Esophagus muscularis mucosa (tissue), 4 donors: Measurements from ENCODE around the gene BFSP1. TPM values are rescaled to one million over a fixed set of nuclear protein-coding genes. Genes with fewer than 3 reads are reported as not detected.

Source experiments
- DNase-seq: peaks from one replicate; pipeline ENCODE4 v3.0.0-alpha.2; 2017; ENCODE audit errors: extremely low spot score
- H3K27ac ChIP-seq, 4 donors: fragments of 200-600 bp; sonication (generic); replicated peaks in 1 of 4; 1 replicate in 3 of 4; 2 replicates in 1 of 4; pipeline ENCODE4 v1.5.1; 2016 to 2019; ENCODE audit warnings: mild to moderate bottlenecking in 1 of 4
- H3K27me3 ChIP-seq, 4 donors: fragments of 200-600 bp; sonication (generic); one replicate each; pipeline versions ENCODE4 v1.5.1 to v1.6.0; 2016 to 2019
- H3K36me3 ChIP-seq, 4 donors: fragments of 200-600 bp; sonication (generic); one replicate each; pipeline ENCODE4 v1.5.1; 2016 to 2019
- H3K4me1 ChIP-seq, 4 donors: fragments of 200-600 bp; sonication (generic); one replicate each; pipeline ENCODE4 v1.5.1; 2016 to 2019
- H3K4me3 ChIP-seq, 4 donors: fragments of 200-600 bp; sonication (generic); 1 replicate in 2 of 4; 2 replicates in 2 of 4; pipeline ENCODE4 v1.5.1; 2016 to 2019; ENCODE audit warnings: mild to moderate bottlenecking in 4 of 4, moderate library complexity in 1 of 4
- H3K9me3 ChIP-seq, 4 donors: fragments of 200-600 bp; sonication (generic); 1 replicate in 3 of 4; 2 replicates in 1 of 4; pipeline ENCODE4 v1.5.1; 2016 to 2019
- CTCF ChIP-seq, 3 experiments: fragments of 200-600 bp in 2 of 3; fragments of 450-650 bp in 1 of 3; sonication (generic) in 2 of 3; IDR thresholded peaks; one replicate each; pipeline ENCODE4 v1.5.1; 2017 to 2019; ENCODE audit warnings: antibody characterized with exemption in 3 of 3, mild to moderate bottlenecking in 2 of 3, moderate library complexity in 1 of 3
- EP300 ChIP-seq: sonication (generic); formaldehyde crosslinking; IDR thresholded peaks from one replicate; pipeline ENCODE4 v1.6.1; 2017; ENCODE audit warnings: antibody characterized with exemption
- POLR2A ChIP-seq: fragments of 450-650 bp; IDR thresholded peaks from one replicate; pipeline ENCODE4 v1.6.1; 2017; ENCODE audit warnings: antibody characterized with exemption, moderate library complexity, mild to moderate bottlenecking, low read depth
- POLR2AphosphoS5 ChIP-seq, 2 donors: sonication (generic); formaldehyde crosslinking; IDR thresholded peaks; one replicate each; pipeline ENCODE4 v1.6.1; 2017; ENCODE audit warnings: antibody characterized with exemption in 2 of 2
- WGBS: methylation state at CpG from one replicate; pipeline ENCODE4 v1.1.5; 2018; 5-methylcytosine and 5-hydroxymethylcytosine counted together
- intact Hi-C: fragments of 100-400 bp; cut with DNase I; formaldehyde crosslinking; loops from one replicate; pipeline ENCODE4 v1.15.1; 2023
- total RNA-seq, 4 donors: library from RNA; depleted of rRNA; stranded (reverse); fragments of >200 nt; gene quantifications; one replicate each; pipeline versions ENCODE4 v1.1.0 to v1.2.1, GENCODE V29; 2016

The BFSP1 gene
- total RNA-seq, 4 donors from 2014 or later, result 2.7 to 7.3 (median 6.4) TPM

DNA sequence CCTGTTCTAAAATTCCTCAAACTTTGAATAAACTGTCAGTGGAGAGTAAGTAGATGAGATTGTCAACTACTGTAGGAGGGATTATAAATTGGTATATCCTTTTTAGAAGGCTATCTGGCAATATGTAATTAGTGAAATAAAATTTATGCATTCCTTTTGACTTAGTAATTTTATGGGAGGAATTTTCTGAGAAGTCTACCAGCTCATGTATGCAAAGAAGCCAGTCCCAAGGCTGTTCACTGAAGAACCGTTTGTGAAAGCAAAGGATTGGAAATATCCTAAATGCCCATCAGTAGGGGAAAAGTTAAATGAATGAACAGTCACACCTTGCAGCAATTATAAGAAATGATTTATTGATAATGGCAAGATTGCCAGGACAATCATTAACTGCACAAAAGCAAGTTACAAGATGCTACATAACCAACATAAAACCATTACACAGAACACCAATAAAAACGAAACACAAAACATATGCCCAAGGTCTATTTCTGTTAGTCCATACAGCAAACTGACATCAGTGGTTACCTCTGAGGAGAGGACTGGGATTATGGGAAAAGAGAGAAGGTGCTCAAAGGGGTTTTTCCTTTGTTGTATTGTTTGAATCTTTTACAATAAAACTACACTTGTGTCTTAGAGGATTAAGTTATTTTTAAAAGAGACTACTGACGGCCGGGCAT lies 34.1 kb upstream of the BFSP1 start:
- Histone ChIP-seq H3K27ac (peak overlapping the region; percentile 94 to 100 (median 100)), H3K4me1 (peaks cover 35 to 83% (median 82%) of the 10 kb centered on the region in 4 donors), H3K9me3 (no peaks in the 10 kb centered on the region), H3K36me3 (no peaks in the 10 kb centered on the region), H3K27me3 (no peaks in the 10 kb centered on the region), H3K4me3 (no peak overlapping the region)
- intact Hi-C loops, result no loop called here
- peak in 1 of 2 donors; percentile 31 for TF ChIP-seq POLR2AphosphoS5 (IDR thresholded peaks at IDR 0.05)
- no peak for TF ChIP-seq CTCF (IDR thresholded peaks at IDR 0.05)
- WGBS, result 69% methylated on average over 4 of the region's 4 CpGs
- no peak for DNase-seq

DNA sequence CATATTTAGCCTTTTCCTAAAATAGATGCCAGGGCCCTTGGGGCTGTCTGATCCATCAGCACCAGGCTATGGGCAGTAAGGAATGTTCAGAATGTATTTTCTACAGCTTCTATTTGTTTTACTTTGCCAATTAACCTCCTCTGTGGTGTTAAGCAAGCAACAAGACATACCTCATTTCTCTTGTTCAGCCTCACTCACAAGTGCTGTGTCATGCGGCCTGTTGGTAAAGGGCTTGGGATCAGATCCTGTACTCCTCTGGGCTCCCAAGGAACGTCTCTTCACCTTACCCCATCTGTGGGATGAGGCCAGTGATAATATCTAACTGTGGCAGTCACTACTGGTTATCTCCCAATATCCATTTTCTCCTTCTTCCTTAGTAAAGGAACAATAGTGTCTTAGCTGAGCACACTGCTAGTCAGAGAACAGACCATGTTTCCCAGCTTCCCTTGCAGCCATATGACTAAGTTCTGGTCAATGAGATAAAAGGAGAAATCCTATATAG lies 31.7 kb upstream of the BFSP1 start:
- intact Hi-C loops, result no loop called here
- no peak for DNase-seq
- no peaks in the 10 kb centered on the region for H3K9me3 ChIP-seq
- peak overlapping the region; percentile 94 to 100 (median 100) for H3K27ac ChIP-seq
- no peaks in the 10 kb centered on the region for H3K36me3 ChIP-seq
- H3K4me3 ChIP-seq, result no peak overlapping the region
- 63% methylated on average over 2 of the region's 2 CpGs for WGBS
- H3K27me3 ChIP-seq, result no peaks in the 10 kb centered on the region
- peak; percentile 84 to 89 for TF ChIP-seq POLR2AphosphoS5 (IDR thresholded peaks at IDR 0.05)
- no peak for TF ChIP-seq CTCF (IDR thresholded peaks at IDR 0.05)
- peak; percentile 81 for TF ChIP-seq EP300
- peaks cover 39 to 100% (median 98%) of the 10 kb centered on the region in 4 donors for H3K4me1 ChIP-seq

- 62% methylated on average over 5 of the region's 5 CpGs for WGBS
- DNase-seq, result no peak
Measured at GRCh38 chr20:17560344-17561074, 29.3 kb upstream of the BFSP1 start.

GRCh38 chr20:17559338-17559737 lies 28.2 kb upstream of the BFSP1 start:
- no peak for TF ChIP-seq POLR2A
- TF ChIP-seq CTCF (IDR thresholded peaks at IDR 0.05), result no peak
- no peak for TF ChIP-seq POLR2AphosphoS5 (IDR thresholded peaks at IDR 0.05)
- no peak for TF ChIP-seq EP300
- 90% methylated on average over 6 of the region's 6 CpGs for WGBS
- no peak for DNase-seq
- H3K27ac ChIP-seq, result peak overlapping the region; percentile 94 to 100 (median 100)
- peak overlapping the region in 1 of 4 donors; percentile 35 for H3K4me3 ChIP-seq
- intact Hi-C loops, result no loop called here
- peaks cover 43 to 96% (median 93%) of the 10 kb centered on the region in 4 donors for H3K4me1 ChIP-seq
- no peaks in the 10 kb centered on the region for H3K36me3 ChIP-seq
- H3K9me3 ChIP-seq, result no peaks in the 10 kb centered on the region
- H3K27me3 ChIP-seq, result no peaks in the 10 kb centered on the region

More at GRCh38 chr20:17560344-17561074, 29.3 kb upstream of the BFSP1 start:
- H3K36me3 ChIP-seq, result no peaks in the 10 kb centered on the region
- no peak overlapping the region for H3K4me3 ChIP-seq
- TF ChIP-seq EP300, result no peak
- TF ChIP-seq POLR2A, result no peak
- no peak for TF ChIP-seq POLR2AphosphoS5 (IDR thresholded peaks at IDR 0.05)
- no peak for TF ChIP-seq CTCF (IDR thresholded peaks at IDR 0.05)
- peaks cover 43 to 99% (median 98%) of the 10 kb centered on the region in 4 donors for H3K4me1 ChIP-seq
- no peaks in the 10 kb centered on the region for H3K9me3 ChIP-seq
- intact Hi-C loops, result no loop called here
- H3K27ac ChIP-seq, result peak overlapping the region; percentile 94 to 100 (median 100)
- H3K27me3 ChIP-seq, result no peaks in the 10 kb centered on the region
